ES-I3 (cell line): ENCODE measurements around the gene ARID1A.

Experiments
- H3K36me3 ChIP-seq: 2 replicates; pipeline ENCODE4 v1.6.1; 2013; ENCODE audit warnings: mild to moderate bottlenecking, low read length, control low read depth, moderate library complexity; ENCODE audit not compliant: insufficient read depth
- H3K4me1 ChIP-seq: 2 replicates; pipeline ENCODE4 v1.6.1; 2013; ENCODE audit warnings: mild to moderate bottlenecking, control low read depth, low read length; ENCODE audit not compliant: insufficient read depth
- H3K9ac ChIP-seq: 2 replicates; pipeline ENCODE4 v1.6.1; 2013; ENCODE audit warnings: low read depth, mild to moderate bottlenecking, low read length, moderate library complexity
- H3K9me3 ChIP-seq: 2 replicates; pipeline ENCODE4 v1.6.1; 2013; ENCODE audit warnings: mild to moderate bottlenecking, low read length, moderate library complexity; ENCODE audit not compliant: control insufficient read depth, insufficient read depth

ARID1A gene

DNA sequence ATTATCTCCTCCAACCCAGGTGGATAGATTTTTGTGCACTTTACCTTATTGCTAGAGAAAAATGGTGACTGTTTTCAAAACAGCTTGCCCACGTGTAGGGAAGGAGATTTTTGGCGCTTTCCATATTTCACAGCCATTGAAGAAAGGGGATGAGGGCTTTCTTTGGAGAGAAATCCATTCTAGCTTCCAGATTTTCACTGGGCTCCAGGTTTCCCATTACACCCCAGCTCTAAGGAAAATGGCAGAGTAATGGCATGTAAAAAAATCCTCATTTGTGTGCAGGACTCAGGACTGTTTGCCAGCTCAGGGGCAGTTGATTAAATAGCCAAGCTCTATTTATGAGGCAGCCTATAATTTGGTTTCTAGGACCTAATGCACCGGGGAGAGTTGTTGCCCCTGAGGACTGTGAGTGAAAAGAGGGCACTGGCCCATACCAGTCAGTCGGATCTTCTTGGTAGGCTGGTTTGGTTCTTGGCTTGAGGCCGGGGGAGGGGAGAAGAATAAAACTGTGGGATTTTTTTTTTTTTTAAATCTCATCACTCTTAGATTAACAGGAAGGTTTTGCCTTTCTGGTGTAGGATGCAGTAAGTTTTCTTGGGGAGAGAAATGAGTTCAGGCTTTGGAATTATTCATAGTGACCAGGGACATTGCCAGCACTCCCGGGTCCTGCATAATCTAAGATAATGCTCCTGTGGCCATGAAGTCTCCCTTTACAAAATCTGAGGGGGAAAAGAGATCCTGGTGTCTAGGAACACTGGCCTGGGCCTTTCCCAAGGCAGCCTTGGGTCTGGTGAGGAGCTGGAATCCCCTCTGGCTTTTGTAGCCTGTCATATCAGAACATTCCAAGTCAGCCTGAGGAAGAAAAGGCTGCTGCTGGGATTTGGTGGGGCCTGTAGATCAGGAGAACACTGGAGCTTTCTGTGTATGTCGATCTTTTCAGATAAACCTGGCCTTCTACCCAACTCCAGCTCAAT, 1.9 kb upstream of the ARID1A start:
- no peaks in the 10 kb centered on the region for H3K36me3 ChIP-seq
- H3K9ac ChIP-seq: peak overlapping the region; percentile 86
- H3K9me3 ChIP-seq: no peaks in the 10 kb centered on the region
- peaks cover 18% of the 10 kb centered on the region for H3K4me1 ChIP-seq

DNA sequence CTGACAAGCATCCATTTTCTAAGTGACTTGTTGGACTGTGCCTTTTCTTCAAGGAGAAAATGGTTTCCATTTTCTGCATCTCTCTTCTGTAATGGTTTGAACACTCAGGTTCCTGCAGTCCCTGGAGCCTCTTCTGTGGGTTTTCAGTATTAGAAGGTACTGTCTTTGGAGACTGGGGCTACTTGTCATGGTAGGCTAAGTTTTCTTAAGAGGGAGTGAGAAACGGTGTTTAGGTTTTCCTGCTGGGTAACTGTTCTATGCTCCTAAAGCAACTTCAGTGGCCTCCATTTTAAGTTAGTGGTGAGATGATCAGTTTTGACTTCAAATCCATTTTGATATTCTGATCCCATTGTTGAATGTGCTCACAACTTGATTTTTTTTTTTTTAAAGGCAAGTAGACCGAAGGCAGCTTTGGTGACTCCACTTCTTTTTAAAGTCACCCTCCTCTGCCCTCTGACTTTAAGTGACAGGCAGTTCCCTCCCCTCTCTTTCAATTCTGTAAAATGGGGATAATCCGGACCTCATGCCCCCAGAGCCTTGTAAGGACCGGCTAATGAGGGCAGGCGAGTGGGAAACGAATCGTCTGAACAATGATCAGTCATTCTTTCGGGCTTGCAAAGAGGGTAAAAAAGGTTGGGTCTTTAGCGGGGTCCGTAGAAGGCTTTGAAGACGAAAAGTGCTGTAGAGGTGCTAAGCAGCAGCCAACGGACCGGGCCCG, 1.0 kb upstream of the ARID1A start:
- Histone ChIP-seq H3K4me1 (peaks cover 24% of the 10 kb centered on the region), H3K36me3 (no peaks in the 10 kb centered on the region), H3K9me3 (no peaks in the 10 kb centered on the region), H3K9ac (peak overlapping the region; percentile 86)

DNA sequence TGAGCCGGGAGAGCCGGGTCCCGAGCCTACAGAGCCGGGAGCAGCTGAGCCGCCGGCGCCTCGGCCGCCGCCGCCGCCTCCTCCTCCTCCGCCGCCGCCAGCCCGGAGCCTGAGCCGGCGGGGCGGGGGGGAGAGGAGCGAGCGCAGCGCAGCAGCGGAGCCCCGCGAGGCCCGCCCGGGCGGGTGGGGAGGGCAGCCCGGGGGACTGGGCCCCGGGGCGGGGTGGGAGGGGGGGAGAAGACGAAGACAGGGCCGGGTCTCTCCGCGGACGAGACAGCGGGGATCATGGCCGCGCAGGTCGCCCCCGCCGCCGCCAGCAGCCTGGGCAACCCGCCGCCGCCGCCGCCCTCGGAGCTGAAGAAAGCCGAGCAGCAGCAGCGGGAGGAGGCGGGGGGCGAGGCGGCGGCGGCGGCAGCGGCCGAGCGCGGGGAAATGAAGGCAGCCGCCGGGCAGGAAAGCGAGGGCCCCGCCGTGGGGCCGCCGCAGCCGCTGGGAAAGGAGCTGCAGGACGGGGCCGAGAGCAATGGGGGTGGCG, 371 bp downstream of the ARID1A start:
- peaks cover 35% of the 10 kb centered on the region for H3K4me1 ChIP-seq
- no peaks in the 10 kb centered on the region for H3K9me3 ChIP-seq

DNA sequence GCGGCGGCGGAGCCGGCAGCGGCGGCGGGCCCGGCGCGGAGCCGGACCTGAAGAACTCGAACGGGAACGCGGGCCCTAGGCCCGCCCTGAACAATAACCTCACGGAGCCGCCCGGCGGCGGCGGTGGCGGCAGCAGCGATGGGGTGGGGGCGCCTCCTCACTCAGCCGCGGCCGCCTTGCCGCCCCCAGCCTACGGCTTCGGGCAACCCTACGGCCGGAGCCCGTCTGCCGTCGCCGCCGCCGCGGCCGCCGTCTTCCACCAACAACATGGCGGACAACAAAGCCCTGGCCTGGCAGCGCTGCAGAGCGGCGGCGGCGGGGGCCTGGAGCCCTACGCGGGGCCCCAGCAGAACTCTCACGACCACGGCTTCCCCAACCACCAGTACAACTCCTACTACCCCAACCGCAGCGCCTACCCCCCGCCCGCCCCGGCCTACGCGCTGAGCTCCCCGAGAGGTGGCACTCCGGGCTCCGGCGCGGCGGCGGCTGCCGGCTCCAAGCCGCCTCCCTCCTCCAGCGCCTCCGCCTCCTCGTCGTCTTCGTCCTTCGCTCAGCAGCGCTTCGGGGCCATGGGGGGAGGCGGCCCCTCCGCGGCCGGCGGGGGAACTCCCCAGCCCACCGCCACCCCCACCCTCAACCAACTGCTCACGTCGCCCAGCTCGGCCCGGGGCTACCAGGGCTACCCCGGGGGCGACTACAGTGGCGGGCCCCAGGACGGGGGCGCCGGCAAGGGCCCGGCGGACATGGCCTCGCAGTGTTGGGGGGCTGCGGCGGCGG, 1.0 kb downstream of the ARID1A start:
- peaks cover 41% of the 10 kb centered on the region for H3K4me1 ChIP-seq
- no peaks in the 10 kb centered on the region for H3K36me3 ChIP-seq
- H3K9ac ChIP-seq: peak overlapping the region; percentile 80
- no peaks in the 10 kb centered on the region for H3K9me3 ChIP-seq

More for the DNA sequence above, 371 bp downstream of the ARID1A start:
- peak overlapping the region; percentile 80 for H3K9ac ChIP-seq
- no peaks in the 10 kb centered on the region for H3K36me3 ChIP-seq

DNA sequence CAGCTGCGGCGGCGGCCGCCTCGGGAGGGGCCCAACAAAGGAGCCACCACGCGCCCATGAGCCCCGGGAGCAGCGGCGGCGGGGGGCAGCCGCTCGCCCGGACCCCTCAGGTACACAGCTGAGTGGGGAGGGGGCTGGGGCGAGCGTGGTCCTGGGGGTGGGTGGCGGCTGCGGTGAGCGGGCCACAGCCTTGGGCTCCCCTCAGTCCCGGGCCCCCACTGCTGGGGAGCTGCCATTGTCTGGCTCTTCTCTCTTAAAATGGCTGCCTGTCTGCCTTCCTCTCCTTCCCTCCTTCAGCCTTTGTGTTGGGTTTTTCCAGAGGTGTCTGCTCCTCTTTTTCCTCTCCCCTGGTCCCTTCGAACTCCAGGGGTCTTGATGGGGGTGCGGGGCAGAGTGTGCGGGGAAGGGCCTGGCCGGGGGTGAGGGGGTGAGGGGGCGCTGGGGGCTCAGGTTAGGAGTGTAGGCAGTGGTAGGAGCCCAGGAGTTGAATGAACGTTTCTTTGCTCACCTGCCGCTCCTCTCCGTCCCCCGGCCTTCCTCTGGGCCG, 1.7 kb downstream of the ARID1A start:
- Histone ChIP-seq H3K4me1 (peaks cover 48% of the 10 kb centered on the region), H3K9ac (peak overlapping the region; percentile 80), H3K9me3 (no peaks in the 10 kb centered on the region), H3K36me3 (no peaks in the 10 kb centered on the region)

DNA sequence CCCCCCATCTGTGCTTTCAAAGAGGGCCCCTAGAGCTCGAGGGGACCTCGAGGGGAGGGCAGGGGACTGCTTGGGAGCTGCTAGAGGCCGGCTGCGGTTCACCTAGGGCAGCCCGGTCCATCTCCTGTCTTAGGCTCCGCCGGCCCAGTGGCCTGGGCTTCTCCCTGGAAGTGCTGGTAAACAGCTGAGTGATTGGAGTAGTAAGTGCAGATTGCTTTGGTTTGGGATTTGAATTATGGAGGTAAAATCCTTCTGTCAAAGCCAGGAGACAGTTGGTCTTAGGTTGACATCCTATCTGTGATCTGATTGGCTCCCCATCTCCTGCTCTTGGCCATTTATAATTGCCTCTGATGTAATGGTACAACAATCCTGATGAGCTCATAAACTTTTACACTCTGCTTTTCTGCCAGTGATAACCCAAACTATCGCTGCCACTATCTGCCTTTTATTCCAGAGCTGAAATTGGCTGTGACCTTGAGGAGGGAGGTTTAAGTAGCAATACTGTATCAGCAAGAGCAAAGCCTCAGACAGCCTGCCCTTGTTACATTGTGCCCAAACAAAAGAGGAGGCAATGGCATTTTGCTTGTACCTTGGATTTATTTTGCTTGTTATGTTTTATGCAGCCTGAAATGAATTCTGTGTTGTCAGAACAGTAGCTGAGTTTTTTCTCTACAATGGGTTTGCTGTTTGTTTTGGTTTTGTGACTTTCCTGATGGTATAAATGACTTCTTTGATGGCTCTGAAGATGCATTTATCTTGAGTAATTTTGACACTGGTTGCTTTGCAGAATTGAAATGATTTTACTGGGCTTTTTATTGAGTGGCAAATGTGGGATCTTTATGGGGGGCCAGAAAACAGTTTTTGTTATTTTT, 2.4 kb downstream of the ARID1A start:
- Histone ChIP-seq H3K9me3 (no peaks in the 10 kb centered on the region), H3K9ac (peak overlapping the region; percentile 80), H3K4me1 (peaks cover 51% of the 10 kb centered on the region), H3K36me3 (no peaks in the 10 kb centered on the region)

DNA sequence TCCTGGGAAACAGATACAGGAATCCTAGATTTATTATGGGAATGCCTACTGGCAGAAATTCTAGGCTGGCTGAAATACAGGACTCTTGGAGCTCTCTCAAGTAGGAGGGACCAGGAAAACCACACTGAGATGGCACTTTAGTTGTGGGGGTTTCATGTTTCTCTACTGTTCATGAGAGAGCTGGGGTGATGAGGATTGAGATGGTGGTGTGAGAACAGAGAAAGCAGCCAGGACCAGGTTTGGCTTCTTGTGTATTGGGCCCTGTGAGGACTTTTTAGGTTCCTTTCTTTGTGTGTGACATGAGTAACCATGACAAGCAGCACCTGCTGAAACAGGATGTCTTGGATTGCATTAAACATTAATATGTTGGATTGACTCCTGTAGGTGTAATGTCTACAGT, 4.9 kb downstream of the ARID1A start:
- H3K9ac ChIP-seq: no peak overlapping the region
- H3K9me3 ChIP-seq: no peaks in the 10 kb centered on the region
- peaks cover 48% of the 10 kb centered on the region for H3K4me1 ChIP-seq
- H3K36me3 ChIP-seq: no peaks in the 10 kb centered on the region

DNA sequence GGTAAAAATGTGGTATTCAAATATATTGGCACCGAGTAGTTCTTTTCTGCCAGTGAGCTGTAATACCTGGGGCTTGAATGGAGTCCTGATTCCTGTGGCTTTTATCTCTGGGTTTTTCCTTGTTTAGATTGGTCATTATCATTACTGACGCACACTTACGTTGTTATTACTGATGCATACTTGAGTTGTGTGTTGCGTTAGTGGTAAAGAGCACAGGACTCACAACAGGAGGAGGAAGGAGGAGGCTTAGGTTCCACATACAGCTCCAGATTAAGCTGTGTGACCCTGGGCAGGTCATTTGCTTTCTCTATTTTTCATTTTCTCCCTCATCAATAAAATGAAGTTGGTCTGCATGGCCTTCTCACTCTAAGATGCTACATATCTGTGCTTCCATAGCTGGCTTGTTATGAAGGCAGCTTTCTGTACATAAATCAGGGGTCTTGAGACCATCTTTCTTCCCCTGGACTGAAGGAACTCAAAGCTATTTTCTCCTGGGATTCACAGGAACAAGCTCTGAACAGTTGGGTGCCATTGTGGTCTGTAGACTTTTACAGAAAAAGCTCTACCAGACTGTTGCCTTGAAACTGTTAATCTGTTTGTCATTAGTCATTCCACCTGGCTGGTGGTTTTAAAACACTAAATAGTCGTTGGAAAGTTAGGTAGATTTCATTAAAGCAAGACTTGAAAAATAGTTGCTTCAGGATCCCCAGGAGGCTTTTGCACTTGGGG, 5.6 kb downstream of the ARID1A start:
- Histone ChIP-seq H3K9me3 (no peaks in the 10 kb centered on the region), H3K36me3 (no peaks in the 10 kb centered on the region), H3K4me1 (peaks cover 56% of the 10 kb centered on the region), H3K9ac (no peak overlapping the region)

DNA sequence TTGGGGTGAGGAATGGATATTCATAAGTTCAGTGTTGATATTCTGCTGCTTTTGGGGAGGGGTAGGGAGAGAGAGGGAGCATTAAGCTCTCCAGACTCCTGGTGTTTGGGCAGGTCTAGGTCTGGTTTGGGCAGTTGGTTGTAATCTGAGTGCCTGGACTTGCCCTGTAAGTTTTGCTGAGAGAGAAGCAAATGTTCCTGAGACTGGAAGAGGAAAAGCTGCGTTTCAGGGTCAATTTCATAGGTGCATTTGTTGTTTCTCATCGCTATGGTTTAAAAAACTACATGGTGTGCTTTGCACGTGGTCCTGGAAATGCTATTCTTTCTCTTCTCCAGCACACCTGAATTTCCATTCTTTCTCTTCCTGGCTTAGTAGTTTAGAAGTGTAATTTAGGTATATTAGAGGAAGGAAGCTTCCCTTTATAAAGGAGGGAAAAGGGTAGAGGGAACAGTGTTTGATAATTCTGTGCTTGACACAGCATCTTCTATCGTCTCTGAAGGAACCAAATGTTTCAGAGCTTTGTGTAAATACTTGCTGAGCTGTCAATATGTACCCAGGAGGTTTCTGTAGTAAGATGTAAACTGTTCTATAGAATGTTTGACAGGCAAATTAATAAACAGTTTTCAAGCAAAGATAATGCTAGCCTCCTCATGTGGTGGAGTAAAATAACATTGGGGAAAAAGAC, 6.3 kb downstream of the ARID1A start:
- H3K36me3 ChIP-seq: no peaks in the 10 kb centered on the region
- H3K9ac ChIP-seq: no peak overlapping the region
- H3K9me3 ChIP-seq: no peaks in the 10 kb centered on the region
- H3K4me1 ChIP-seq: peaks cover 58% of the 10 kb centered on the region

DNA sequence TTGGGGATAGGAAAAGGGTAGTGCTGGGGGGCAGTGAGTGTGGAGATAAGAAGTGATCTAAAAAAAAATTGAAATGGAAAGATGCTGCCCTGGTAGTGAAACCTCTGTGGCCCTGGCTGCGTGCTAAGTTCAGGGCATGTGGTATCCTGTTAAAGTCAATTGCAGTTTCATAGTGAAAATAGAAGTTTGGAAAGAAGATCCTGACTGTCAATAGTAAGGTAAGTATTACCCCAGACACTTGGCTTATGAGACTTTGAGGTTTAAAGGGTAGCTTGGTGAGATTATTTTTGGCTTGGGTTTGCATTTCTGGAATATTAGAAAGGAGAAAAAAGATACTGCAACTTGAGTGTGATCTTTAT, 6.8 kb downstream of the ARID1A start:
- H3K9me3 ChIP-seq: no peaks in the 10 kb centered on the region
- no peaks in the 10 kb centered on the region for H3K36me3 ChIP-seq
- no peak overlapping the region for H3K9ac ChIP-seq
- H3K4me1 ChIP-seq: peaks cover 58% of the 10 kb centered on the region

DNA sequence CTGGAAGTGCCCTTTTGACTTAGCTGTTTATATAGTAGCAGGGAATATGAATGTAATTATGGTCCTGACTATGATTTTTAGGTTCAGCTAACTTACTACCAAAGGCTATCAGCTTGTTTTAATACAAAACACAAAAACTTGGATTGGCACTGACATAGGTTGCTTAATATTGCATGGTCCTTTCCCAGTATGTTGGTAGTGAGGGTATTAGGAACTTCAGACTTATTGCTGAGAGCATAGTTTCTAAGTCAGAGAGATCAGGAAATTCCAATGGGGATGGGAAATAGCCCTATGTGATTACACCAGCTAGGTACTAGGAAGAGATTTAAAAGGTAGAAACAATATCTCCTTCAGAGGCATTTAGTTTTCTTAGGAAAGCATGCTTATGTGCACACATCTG, 7.7 kb downstream of the ARID1A start:
- Histone ChIP-seq H3K36me3 (no peaks in the 10 kb centered on the region), H3K9ac (no peak overlapping the region), H3K9me3 (no peaks in the 10 kb centered on the region), H3K4me1 (peaks cover 58% of the 10 kb centered on the region)

DNA sequence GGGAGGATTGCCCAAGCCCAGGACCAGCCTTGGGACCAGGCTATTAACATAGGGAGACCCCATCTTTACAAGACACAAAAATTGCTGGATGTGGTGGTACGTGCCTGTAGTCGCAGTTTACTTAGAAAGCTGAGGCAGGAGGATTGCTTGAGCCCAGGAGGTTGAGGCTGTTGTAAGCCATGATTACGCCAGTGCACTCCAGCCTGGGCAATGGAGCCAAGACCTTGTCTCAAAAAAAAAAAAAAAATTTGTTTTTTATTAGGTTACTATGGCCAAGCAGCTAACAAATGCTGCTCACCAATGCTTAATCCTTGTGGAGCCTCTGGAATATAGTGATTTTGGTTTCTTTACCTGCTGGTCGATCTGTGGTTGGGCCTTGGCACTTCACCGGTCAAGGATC, 8.8 kb downstream of the ARID1A start:
- Histone ChIP-seq H3K9ac (no peak overlapping the region), H3K4me1 (peaks cover 54% of the 10 kb centered on the region), H3K36me3 (no peaks in the 10 kb centered on the region), H3K9me3 (no peaks in the 10 kb centered on the region)
